Nephron (organoid): ENCODE data around the gene DIAPH3.

Source experiments
- H3K27ac Mint-ChIP-seq, 3 experiments: 2 replicates each; pipeline ENCODE4 v1.8.0; 2020; ENCODE audit warnings: mixed read lengths in 3 of 3, mild to moderate bottlenecking in 2 of 3, moderate library complexity in 1 of 3
- H3K27me3 Mint-ChIP-seq: 2 replicates; pipeline ENCODE4 v1.8.0; 2021; ENCODE audit warnings: low read depth, mild to moderate bottlenecking, moderate library complexity, mixed read lengths
- H3K36me3 Mint-ChIP-seq: 2 replicates; pipeline ENCODE4 v1.8.0; 2020; ENCODE audit warnings: low read depth, mixed read lengths
- H3K4me1 Mint-ChIP-seq: 2 replicates; pipeline ENCODE4 v1.8.0; 2020; ENCODE audit warnings: mixed read lengths
- H3K4me3 Mint-ChIP-seq, 3 experiments: 2 replicates each; pipeline ENCODE4 v1.8.0; 2020; ENCODE audit warnings: mild to moderate bottlenecking in 3 of 3, mixed read lengths in 3 of 3, moderate library complexity in 2 of 3
- H3K9me3 Mint-ChIP-seq: 2 replicates; pipeline ENCODE4 v1.8.0; 2020; ENCODE audit warnings: mixed read lengths
- CTCF ChIP-seq, 3 experiments: fragments of 200-600 bp; sonication (generic); IDR thresholded peaks; one replicate each; pipeline ENCODE4 v1.5.0; 2021; ENCODE audit warnings: antibody characterized with exemption in 3 of 3; ENCODE audit not compliant: unreplicated experiment in 3 of 3

The DIAPH3 gene

GRCh38 chr13:59839186-59839585 is 324.5 kb downstream of the DIAPH3 start:
- Mint-ChIP-seq H3K4me1 (no peaks in the 10 kb centered on the region), H3K27ac (no peak overlapping the region), H3K27me3 (no peaks in the 10 kb centered on the region), H3K36me3 (no peaks in the 10 kb centered on the region), H3K9me3 (no peaks in the 10 kb centered on the region), H3K4me3 (no peak overlapping the region)
- TF ChIP-seq CTCF (IDR thresholded peaks at IDR 0.05; ENCODE audit: unreplicated experiment in 3 of 3): no peak

GRCh38 chr13:59837101-59837500 is 326.6 kb downstream of the DIAPH3 start:
- no peak for TF ChIP-seq CTCF (IDR thresholded peaks at IDR 0.05; ENCODE audit: unreplicated experiment in 3 of 3)
- no peaks in the 10 kb centered on the region for H3K36me3 Mint-ChIP-seq
- H3K9me3 Mint-ChIP-seq: no peaks in the 10 kb centered on the region
- no peaks in the 10 kb centered on the region for H3K4me1 Mint-ChIP-seq
- H3K27me3 Mint-ChIP-seq: no peaks in the 10 kb centered on the region
- no peak overlapping the region for H3K27ac Mint-ChIP-seq
- H3K4me3 Mint-ChIP-seq: no peak overlapping the region

GRCh38 chr13:59835569-59835968 is 328.2 kb downstream of the DIAPH3 start:
- Mint-ChIP-seq H3K27me3 (no peaks in the 10 kb centered on the region), H3K27ac (no peak overlapping the region), H3K36me3 (no peaks in the 10 kb centered on the region), H3K4me1 (no peaks in the 10 kb centered on the region), H3K4me3 (no peak overlapping the region), H3K9me3 (no peaks in the 10 kb centered on the region)
- TF ChIP-seq CTCF (IDR thresholded peaks at IDR 0.05; ENCODE audit: unreplicated experiment in 3 of 3): no peak

GRCh38 chr13:59834801-59835200 is 328.9 kb downstream of the DIAPH3 start:
- Mint-ChIP-seq H3K9me3 (no peaks in the 10 kb centered on the region), H3K4me3 (no peak overlapping the region), H3K27ac (no peak overlapping the region), H3K36me3 (no peaks in the 10 kb centered on the region), H3K4me1 (no peaks in the 10 kb centered on the region), H3K27me3 (no peaks in the 10 kb centered on the region)
- no peak for TF ChIP-seq CTCF (IDR thresholded peaks at IDR 0.05; ENCODE audit: unreplicated experiment in 3 of 3)

GRCh38 chr13:59829690-59830089 is 334.0 kb downstream of the DIAPH3 start:
- Mint-ChIP-seq H3K4me3 (no peak overlapping the region), H3K36me3 (no peaks in the 10 kb centered on the region), H3K4me1 (no peaks in the 10 kb centered on the region), H3K9me3 (no peaks in the 10 kb centered on the region), H3K27me3 (no peaks in the 10 kb centered on the region), H3K27ac (no peak overlapping the region)
- no peak for TF ChIP-seq CTCF (IDR thresholded peaks at IDR 0.05; ENCODE audit: unreplicated experiment in 3 of 3)

GRCh38 chr13:59823486-59823885 is 340.2 kb downstream of the DIAPH3 start:
- Mint-ChIP-seq H3K36me3 (no peaks in the 10 kb centered on the region), H3K27me3 (no peaks in the 10 kb centered on the region), H3K27ac (no peak overlapping the region), H3K4me3 (no peak overlapping the region), H3K4me1 (no peaks in the 10 kb centered on the region), H3K9me3 (peaks cover 3% of the 10 kb centered on the region)
- TF ChIP-seq CTCF (IDR thresholded peaks at IDR 0.05; ENCODE audit: unreplicated experiment in 3 of 3): no peak
